Neural cell (in vitro differentiated cells): ENCODE data around the gene PRODH2. TPM values are rescaled to one million over a fixed set of nuclear protein-coding genes. Genes with fewer than 3 reads are reported as not detected.

ENCODE experiments used
- H2AFZ ChIP-seq: fragments of 200-600, 300-800 bp; sonication (generic), shearing (Covaris generic); 2 replicates; pipeline ENCODE4 v1.6.0; 2014; ENCODE audit warnings: low read depth, mild to moderate bottlenecking, antibody characterized with exemption, low read length, moderate library complexity
- H3F3A ChIP-seq: fragments of 200-600 bp; shearing (Covaris generic); 2 replicates; pipeline ENCODE4 v1.6.1; 2016; ENCODE audit warnings: mild to moderate bottlenecking, moderate library complexity, mixed read lengths, antibody characterized with exemption, low read length; ENCODE audit not compliant: insufficient read depth, poor library complexity, severe bottlenecking
- H3K27ac ChIP-seq: fragments of 200-600, 300-800 bp; sonication (generic), shearing (Covaris generic); 2 replicates; pipeline ENCODE4 v1.5.1; 2014; ENCODE audit warnings: mild to moderate bottlenecking, low read length, moderate library complexity
- H3K27me3 ChIP-seq: fragments of 300-800, 200-600 bp; sonication (generic), shearing (Covaris generic); 2 replicates; pipeline ENCODE4 v1.6.0; 2014; ENCODE audit warnings: mild to moderate bottlenecking, low read depth, low read length, moderate library complexity; ENCODE audit not compliant: insufficient read depth
- H3K36me3 ChIP-seq: fragments of 300-800, 200-600 bp; sonication (generic), shearing (Covaris generic); 2 replicates; pipeline ENCODE4 v1.5.1; 2014; ENCODE audit warnings: mild to moderate bottlenecking, antibody characterized with exemption, low read length, moderate library complexity; ENCODE audit not compliant: insufficient read depth
- H3K4me2 ChIP-seq: fragments of 300-800, 200-600 bp; sonication (generic), shearing (Covaris generic); 2 replicates; pipeline ENCODE4 v1.6.0; 2014; ENCODE audit warnings: mild to moderate bottlenecking, low read length
- H3K4me3 ChIP-seq: fragments of 300-800, 200-600 bp; sonication (generic), shearing (Covaris generic); 2 replicates; pipeline ENCODE4 v1.5.1; 2014; ENCODE audit warnings: mild to moderate bottlenecking, low read length, moderate library complexity
- H3K79me2 ChIP-seq: fragments of 200-600 bp; shearing (Covaris generic); replicated peaks from 2 replicates; pipeline ENCODE4 v1.6.0; 2014; ENCODE audit warnings: mild to moderate bottlenecking, low read length, moderate library complexity; ENCODE audit not compliant: insufficient read depth
- H3K9ac ChIP-seq: fragments of 300-800, 200-600 bp; sonication (generic), shearing (Covaris generic); 2 replicates; pipeline ENCODE4 v1.6.1; 2016; ENCODE audit warnings: mild to moderate bottlenecking, low read length, mixed read lengths
- H3K9me2 ChIP-seq: fragments of 200-600 bp; shearing (Covaris generic); 2 replicates; pipeline ENCODE4 v1.6.1; 2016; ENCODE audit warnings: mild to moderate bottlenecking, low read length, mixed read lengths; ENCODE audit not compliant: insufficient read depth
- H3K9me3 ChIP-seq: fragments of 200-600, 300-800 bp; sonication (generic), shearing (Covaris generic); 2 replicates; pipeline ENCODE4 v1.6.1; 2016; ENCODE audit warnings: mild to moderate bottlenecking, mixed run types, low read length, moderate library complexity, mixed read lengths
- H4K20me1 ChIP-seq: fragments of 200-600 bp; shearing (Covaris generic); 2 replicates; pipeline ENCODE4 v1.6.1; 2016; ENCODE audit warnings: mild to moderate bottlenecking, mixed run types; ENCODE audit not compliant: insufficient read depth
- EP300 ChIP-seq: fragments of 450-650 bp; conservative IDR thresholded peaks from 2 replicates; pipeline ENCODE4 v1.6.1; 2014; ENCODE audit warnings: antibody characterized with exemption, mild to moderate bottlenecking, moderate library complexity; ENCODE audit not compliant: poor library complexity, severe bottlenecking
- EZH2 ChIP-seq: fragments of 200-600, 300-800 bp; shearing (Covaris generic), sonication (generic); IDR thresholded peaks from 2 replicates; pipeline ENCODE4 v1.6.1; 2014; ENCODE audit warnings: antibody characterized with exemption, low read length, borderline replicate concordance, mild to moderate bottlenecking; ENCODE audit not compliant: insufficient read depth, poor library complexity, severe bottlenecking
- MXI1 ChIP-seq: fragments of 450-650 bp; conservative IDR thresholded peaks from 2 replicates; pipeline ENCODE4 v1.6.1; 2014; ENCODE audit warnings: antibody characterized with exemption, mild to moderate bottlenecking; ENCODE audit not compliant: poor library complexity, severe bottlenecking
- POLR2AphosphoS5 ChIP-seq: IDR thresholded peaks from 2 replicates; pipeline ENCODE4 v1.6.1; 2012
- RAD21 ChIP-seq: fragments of 450-650 bp; conservative IDR thresholded peaks from 2 replicates; pipeline ENCODE4 v1.6.1; 2014; ENCODE audit warnings: antibody characterized with exemption, mild to moderate bottlenecking, moderate library complexity
- SMC3 ChIP-seq: fragments of 450-650 bp; conservative IDR thresholded peaks from 2 replicates; pipeline ENCODE4 v1.6.1; 2014; ENCODE audit warnings: antibody characterized with exemption, mild to moderate bottlenecking, moderate library complexity; ENCODE audit not compliant: poor library complexity
- TAF1 ChIP-seq: IDR thresholded peaks from 2 replicates; pipeline ENCODE4 v1.6.1; 2012; ENCODE audit warnings: low read depth
- polyA plus RNA-seq: library from polyadenylated mRNA; depleted of rRNA; stranded (reverse); fragments of >200 nt; gene quantifications from 2 replicates; pipeline ENCODE4 v1.2.3, GENCODE V29; 2014
- TF ChIP-seq, protein P1 (sequence below): IDR thresholded peaks from 2 replicates; pipeline ENCODE4 v1.6.1; 2012; ENCODE audit warnings: borderline replicate concordance
- TF ChIP-seq, protein P2 (sequence below): fragments of 450-650 bp; IDR thresholded peaks from 2 replicates; pipeline ENCODE4 v1.5.1; 2014; ENCODE audit warnings: antibody characterized with exemption, mild to moderate bottlenecking, moderate library complexity; ENCODE audit not compliant: poor library complexity, severe bottlenecking

Gene PRODH2
- polyA plus RNA-seq, 1 donor from 2014 or later = not detected

DNA sequence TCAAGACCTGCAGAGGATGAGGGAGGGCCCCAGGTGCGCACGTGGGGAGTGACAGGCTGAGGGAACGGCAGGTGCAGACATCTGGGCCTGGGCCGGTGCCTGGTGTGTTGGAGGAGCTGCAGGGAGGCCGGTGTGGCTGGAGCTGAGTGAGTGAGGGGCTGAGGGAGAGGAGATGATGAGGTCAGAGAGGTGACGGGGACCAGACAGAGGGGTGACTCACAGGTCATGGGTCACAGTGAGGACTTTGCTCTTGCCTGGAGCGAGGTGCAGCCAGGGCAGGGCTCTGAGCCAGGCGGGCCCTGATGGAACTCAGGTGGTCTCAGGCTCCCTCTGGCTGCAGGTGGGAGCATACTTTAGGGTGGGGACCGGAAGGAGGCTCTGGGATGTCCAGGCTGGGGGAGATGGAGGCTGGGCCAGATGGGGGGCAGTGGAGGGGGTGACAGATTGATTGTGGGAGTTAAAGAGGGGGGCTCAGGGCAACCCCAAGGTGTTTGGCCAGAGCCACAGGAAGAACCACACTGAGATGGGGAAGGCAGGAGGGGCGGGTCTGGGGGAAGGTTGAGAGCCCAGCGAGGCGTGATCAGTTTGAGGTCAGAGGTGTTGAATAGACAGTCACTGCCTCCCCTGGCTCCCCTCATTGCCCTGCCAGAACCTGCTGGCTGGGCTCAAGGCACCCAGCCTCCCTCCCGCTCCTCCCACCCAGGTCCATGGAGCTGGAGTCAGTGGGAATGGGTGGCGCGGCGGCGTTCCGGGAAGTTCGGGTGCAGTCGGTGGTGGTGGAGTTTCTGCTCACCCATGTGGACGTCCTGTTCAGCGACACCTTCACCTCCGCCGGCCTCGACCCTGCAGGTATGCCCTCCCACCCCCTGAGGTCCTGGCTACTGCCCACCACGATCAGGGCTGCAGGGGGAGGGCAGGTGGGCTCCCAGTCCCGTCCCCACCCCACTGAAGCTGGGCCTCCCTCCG is 28.9 kb downstream of the PRODH2 start:
- H3K27ac ChIP-seq = no peak overlapping the region

DNA sequence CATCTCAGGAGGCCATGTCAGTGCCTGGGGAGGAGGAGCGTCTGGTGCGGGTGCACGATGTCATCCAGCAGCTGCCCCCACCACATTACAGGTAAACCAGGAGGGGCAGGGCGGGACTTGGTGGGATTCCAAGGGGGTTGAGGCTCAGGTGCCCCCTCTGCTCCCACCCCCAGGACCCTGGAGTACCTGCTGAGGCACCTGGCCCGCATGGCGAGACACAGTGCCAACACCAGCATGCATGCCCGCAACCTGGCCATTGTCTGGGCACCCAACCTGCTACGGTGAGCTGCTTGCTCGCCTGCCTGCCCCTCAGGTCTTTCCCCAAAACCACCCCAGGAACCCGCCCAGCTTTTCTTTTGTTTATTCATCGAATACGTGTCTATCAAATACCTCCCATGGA is 30.1 kb downstream of the PRODH2 start:
- Histone ChIP-seq H3K79me2 (peaks cover 6% of the 10 kb centered on the region), H3K27me3 (no peaks in the 10 kb centered on the region), H3K36me3 (no peaks in the 10 kb centered on the region), H3K27ac (no peak overlapping the region), H3K9me3 (no peaks in the 10 kb centered on the region), H3K9ac (no peak overlapping the region), H3K4me2 (no peak overlapping the region), H3K4me3 (no peak overlapping the region), H4K20me1 (no peaks in the 10 kb centered on the region), H2AFZ (no peak overlapping the region), H3K9me2 (no peaks in the 10 kb centered on the region), H3F3A (no peaks in the 10 kb centered on the region)
- TF ChIP-seq, protein P1, sequence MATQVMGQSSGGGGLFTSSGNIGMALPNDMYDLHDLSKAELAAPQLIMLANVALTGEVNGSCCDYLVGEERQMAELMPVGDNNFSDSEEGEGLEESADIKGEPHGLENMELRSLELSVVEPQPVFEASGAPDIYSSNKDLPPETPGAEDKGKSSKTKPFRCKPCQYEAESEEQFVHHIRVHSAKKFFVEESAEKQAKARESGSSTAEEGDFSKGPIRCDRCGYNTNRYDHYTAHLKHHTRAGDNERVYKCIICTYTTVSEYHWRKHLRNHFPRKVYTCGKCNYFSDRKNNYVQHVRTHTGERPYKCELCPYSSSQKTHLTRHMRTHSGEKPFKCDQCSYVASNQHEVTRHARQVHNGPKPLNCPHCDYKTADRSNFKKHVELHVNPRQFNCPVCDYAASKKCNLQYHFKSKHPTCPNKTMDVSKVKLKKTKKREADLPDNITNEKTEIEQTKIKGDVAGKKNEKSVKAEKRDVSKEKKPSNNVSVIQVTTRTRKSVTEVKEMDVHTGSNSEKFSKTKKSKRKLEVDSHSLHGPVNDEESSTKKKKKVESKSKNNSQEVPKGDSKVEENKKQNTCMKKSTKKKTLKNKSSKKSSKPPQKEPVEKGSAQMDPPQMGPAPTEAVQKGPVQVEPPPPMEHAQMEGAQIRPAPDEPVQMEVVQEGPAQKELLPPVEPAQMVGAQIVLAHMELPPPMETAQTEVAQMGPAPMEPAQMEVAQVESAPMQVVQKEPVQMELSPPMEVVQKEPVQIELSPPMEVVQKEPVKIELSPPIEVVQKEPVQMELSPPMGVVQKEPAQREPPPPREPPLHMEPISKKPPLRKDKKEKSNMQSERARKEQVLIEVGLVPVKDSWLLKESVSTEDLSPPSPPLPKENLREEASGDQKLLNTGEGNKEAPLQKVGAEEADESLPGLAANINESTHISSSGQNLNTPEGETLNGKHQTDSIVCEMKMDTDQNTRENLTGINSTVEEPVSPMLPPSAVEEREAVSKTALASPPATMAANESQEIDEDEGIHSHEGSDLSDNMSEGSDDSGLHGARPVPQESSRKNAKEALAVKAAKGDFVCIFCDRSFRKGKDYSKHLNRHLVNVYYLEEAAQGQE = no peak
- TF ChIP-seq EP300 = no peak

More for the DNA sequence above, 28.9 kb downstream of the PRODH2 start:
- H3K36me3 ChIP-seq = no peaks in the 10 kb centered on the region
- H2AFZ ChIP-seq = no peak overlapping the region
- H3K9me3 ChIP-seq = no peaks in the 10 kb centered on the region
- H3F3A ChIP-seq = no peaks in the 10 kb centered on the region
- H3K4me3 ChIP-seq = no peak overlapping the region
- H3K79me2 ChIP-seq = no peaks in the 10 kb centered on the region
- TF ChIP-seq EP300 = no peak
- TF ChIP-seq MXI1 = no peak
- TF ChIP-seq, protein P2, sequence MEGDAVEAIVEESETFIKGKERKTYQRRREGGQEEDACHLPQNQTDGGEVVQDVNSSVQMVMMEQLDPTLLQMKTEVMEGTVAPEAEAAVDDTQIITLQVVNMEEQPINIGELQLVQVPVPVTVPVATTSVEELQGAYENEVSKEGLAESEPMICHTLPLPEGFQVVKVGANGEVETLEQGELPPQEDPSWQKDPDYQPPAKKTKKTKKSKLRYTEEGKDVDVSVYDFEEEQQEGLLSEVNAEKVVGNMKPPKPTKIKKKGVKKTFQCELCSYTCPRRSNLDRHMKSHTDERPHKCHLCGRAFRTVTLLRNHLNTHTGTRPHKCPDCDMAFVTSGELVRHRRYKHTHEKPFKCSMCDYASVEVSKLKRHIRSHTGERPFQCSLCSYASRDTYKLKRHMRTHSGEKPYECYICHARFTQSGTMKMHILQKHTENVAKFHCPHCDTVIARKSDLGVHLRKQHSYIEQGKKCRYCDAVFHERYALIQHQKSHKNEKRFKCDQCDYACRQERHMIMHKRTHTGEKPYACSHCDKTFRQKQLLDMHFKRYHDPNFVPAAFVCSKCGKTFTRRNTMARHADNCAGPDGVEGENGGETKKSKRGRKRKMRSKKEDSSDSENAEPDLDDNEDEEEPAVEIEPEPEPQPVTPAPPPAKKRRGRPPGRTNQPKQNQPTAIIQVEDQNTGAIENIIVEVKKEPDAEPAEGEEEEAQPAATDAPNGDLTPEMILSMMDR = no peak
- TF ChIP-seq POLR2AphosphoS5 = no peak
- no peak for TF ChIP-seq EZH2
- TF ChIP-seq, protein P1 = no peak
- TF ChIP-seq RAD21 = no peak
- TF ChIP-seq TAF1 = no peak
- TF ChIP-seq SMC3 = no peak
- H3K27me3 ChIP-seq = no peaks in the 10 kb centered on the region
- no peaks in the 10 kb centered on the region for H4K20me1 ChIP-seq
- no peak overlapping the region for H3K9ac ChIP-seq
- no peaks in the 10 kb centered on the region for H3K9me2 ChIP-seq
- H3K4me2 ChIP-seq = no peak overlapping the region
